ENCODE data around the gene IL1B. TPM values are rescaled to one million over a fixed set of nuclear protein-coding genes. Genes with fewer than 3 reads are reported as not detected.

IL1B gene
- total RNA-seq, 1 experiment from 2014 or later, result not detected

DNA sequence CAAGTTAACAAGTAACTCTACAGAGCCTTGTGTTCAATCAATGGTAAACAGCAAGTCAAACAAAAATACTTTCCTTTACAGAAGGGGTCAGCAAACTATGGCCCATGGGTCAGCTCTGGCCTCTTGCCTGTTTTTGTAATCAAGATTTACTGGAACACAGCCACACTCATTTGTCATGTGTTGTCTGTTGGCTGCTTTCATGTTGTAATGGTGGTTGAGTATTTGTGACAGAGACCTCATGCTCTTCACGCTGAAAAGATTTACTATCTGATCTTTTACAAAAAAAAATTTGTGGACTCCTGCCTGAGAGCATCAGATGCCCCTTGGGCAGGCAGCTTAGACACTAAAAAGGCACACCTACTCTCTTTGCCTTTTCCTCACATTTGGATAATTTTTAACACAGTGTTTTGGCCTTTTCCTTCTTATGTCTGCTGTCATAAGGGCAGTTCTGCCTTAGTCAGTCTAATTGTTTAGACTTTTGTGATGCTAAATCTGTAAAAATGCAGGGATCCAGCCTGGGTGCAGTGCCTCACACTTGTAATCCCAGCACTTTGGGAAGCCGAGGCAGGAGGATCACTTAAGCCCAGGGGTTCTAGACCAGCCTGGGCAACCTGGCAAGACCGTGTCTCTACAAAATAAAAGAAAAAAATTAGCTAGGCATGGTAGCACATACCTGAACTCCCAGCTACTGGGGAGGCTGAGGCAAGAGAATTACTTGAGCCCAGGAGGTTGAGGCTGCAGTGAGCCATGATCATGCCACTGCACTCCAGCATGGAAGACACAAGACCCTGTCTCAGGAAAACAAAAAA is 18.3 kb downstream of the IL1B start:
- in situ Hi-C loops (cut with HindIII; ENCODE audit: low pct_unique_long_range_greater_than_20kb, low sequenced_read_pairs), result no loop called here
- DNase-seq (ENCODE audit: low read depth, low spot score), result no peak
- CTCF ChIA-PET, result interaction anchor here (0.6 kb wide), 1 partner anchor 69 kb away, joined by 3 read pairs; no protein-coding TSS in a partner anchor

DNA sequence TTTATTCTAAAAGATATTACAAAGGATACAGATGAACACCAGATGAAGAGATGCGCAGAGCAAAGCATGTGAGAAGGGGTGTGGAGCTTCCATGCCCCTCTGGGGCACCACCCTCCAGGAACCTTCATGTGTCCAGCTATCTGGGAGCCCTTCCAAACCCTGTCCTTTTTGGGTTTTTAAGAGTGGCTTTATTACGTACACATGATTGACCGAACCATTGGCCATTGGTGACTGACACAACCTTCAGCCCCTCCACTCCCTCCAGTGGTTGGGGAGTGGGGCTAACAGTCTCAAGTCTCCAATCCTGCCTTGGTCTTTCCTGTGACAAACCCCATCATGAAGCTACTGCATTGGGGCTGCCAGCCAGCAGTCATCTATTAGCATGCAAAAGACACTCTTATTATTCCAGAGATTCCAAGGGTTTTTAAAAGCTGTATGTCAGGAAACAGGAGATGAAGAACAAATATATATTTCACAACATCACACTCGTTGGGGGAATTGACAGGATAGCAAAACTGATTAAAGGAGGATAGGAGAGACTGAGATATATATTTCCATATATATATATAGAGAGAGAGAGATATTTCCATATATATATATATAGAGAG is 19.4 kb downstream of the IL1B start:
- no peak overlapping the region for H3K27ac ChIP-seq (ENCODE audit: low read length)
- CTCF ChIA-PET, result interaction anchor here (0.6 kb wide), 1 partner anchor 68 kb away, joined by 3 read pairs; no protein-coding TSS in a partner anchor
- DNase-seq (ENCODE audit: low read depth, low spot score) (no peak), ATAC-seq (no peak)
- intact Hi-C loops (cut with micrococcal nuclease; ENCODE audit: unreplicated experiment) (no loop called here), in situ Hi-C loops (cut with HindIII; ENCODE audit: low pct_unique_long_range_greater_than_20kb, low sequenced_read_pairs) (no loop called here)
- no peaks in the 10 kb centered on the region for H3K4me1 ChIP-seq (ENCODE audit: control insufficient read depth, insufficient read depth, low read length)
- H3K4me3 ChIP-seq (ENCODE audit: low read depth in 2 of 2, low read length in 2 of 2), result no peak overlapping the region
- POLR2A ChIA-PET, result no interaction called here
- H3K27me3 ChIP-seq (ENCODE audit: control insufficient read depth, insufficient read depth, low read length), result no peaks in the 10 kb centered on the region
- H3K9me3 ChIP-seq (ENCODE audit: control insufficient read depth, insufficient read depth, low read depth, low read length), result no peaks in the 10 kb centered on the region
- BruUV-seq (replicated peaks), result no TSS peak
- TF ChIP-seq POLR2AphosphoS5 (IDR thresholded peaks at IDR 0.05; ENCODE audit: low read depth, low read length) (no peak), TCF7L2 (IDR thresholded peaks at IDR 0.05; ENCODE audit: low read depth, low read length) (no peak), SIN3A (IDR thresholded peaks at IDR 0.05; ENCODE audit: borderline replicate concordance, insufficient read depth, low read depth, low read length) (no peak)
- TF ChIP-seq, protein P1, sequence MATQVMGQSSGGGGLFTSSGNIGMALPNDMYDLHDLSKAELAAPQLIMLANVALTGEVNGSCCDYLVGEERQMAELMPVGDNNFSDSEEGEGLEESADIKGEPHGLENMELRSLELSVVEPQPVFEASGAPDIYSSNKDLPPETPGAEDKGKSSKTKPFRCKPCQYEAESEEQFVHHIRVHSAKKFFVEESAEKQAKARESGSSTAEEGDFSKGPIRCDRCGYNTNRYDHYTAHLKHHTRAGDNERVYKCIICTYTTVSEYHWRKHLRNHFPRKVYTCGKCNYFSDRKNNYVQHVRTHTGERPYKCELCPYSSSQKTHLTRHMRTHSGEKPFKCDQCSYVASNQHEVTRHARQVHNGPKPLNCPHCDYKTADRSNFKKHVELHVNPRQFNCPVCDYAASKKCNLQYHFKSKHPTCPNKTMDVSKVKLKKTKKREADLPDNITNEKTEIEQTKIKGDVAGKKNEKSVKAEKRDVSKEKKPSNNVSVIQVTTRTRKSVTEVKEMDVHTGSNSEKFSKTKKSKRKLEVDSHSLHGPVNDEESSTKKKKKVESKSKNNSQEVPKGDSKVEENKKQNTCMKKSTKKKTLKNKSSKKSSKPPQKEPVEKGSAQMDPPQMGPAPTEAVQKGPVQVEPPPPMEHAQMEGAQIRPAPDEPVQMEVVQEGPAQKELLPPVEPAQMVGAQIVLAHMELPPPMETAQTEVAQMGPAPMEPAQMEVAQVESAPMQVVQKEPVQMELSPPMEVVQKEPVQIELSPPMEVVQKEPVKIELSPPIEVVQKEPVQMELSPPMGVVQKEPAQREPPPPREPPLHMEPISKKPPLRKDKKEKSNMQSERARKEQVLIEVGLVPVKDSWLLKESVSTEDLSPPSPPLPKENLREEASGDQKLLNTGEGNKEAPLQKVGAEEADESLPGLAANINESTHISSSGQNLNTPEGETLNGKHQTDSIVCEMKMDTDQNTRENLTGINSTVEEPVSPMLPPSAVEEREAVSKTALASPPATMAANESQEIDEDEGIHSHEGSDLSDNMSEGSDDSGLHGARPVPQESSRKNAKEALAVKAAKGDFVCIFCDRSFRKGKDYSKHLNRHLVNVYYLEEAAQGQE (IDR thresholded peaks at IDR 0.05; ENCODE audit: insufficient read depth in 1 of 2, low read depth in 2 of 2, low read length in 1 of 2), result no peak
- TF ChIP-seq, protein P2, sequence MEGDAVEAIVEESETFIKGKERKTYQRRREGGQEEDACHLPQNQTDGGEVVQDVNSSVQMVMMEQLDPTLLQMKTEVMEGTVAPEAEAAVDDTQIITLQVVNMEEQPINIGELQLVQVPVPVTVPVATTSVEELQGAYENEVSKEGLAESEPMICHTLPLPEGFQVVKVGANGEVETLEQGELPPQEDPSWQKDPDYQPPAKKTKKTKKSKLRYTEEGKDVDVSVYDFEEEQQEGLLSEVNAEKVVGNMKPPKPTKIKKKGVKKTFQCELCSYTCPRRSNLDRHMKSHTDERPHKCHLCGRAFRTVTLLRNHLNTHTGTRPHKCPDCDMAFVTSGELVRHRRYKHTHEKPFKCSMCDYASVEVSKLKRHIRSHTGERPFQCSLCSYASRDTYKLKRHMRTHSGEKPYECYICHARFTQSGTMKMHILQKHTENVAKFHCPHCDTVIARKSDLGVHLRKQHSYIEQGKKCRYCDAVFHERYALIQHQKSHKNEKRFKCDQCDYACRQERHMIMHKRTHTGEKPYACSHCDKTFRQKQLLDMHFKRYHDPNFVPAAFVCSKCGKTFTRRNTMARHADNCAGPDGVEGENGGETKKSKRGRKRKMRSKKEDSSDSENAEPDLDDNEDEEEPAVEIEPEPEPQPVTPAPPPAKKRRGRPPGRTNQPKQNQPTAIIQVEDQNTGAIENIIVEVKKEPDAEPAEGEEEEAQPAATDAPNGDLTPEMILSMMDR (IDR thresholded peaks at IDR 0.05), result no peak
- H3K36me3 ChIP-seq (ENCODE audit: control insufficient read depth, insufficient read depth, low read length), result no peaks in the 10 kb centered on the region

More for the DNA sequence above, 18.3 kb downstream of the IL1B start:
- ATAC-seq, result no peak
- Histone ChIP-seq H3K27ac (ENCODE audit: low read length) (no peak overlapping the region), H3K36me3 (ENCODE audit: control insufficient read depth, insufficient read depth, low read length) (no peaks in the 10 kb centered on the region), H3K27me3 (ENCODE audit: control insufficient read depth, insufficient read depth, low read length) (no peaks in the 10 kb centered on the region), H3K4me3 (ENCODE audit: low read depth in 2 of 2, low read length in 2 of 2) (no peak overlapping the region), H3K4me1 (ENCODE audit: control insufficient read depth, insufficient read depth, low read length) (no peaks in the 10 kb centered on the region), H3K9me3 (ENCODE audit: control insufficient read depth, insufficient read depth, low read depth, low read length) (no peaks in the 10 kb centered on the region)
- TF ChIP-seq, protein P1 (IDR thresholded peaks at IDR 0.05; ENCODE audit: insufficient read depth in 1 of 2, low read depth in 2 of 2, low read length in 1 of 2), result no peak
- TF ChIP-seq POLR2AphosphoS5 (IDR thresholded peaks at IDR 0.05; ENCODE audit: low read depth, low read length) (no peak), TCF7L2 (IDR thresholded peaks at IDR 0.05; ENCODE audit: low read depth, low read length) (no peak), SIN3A (IDR thresholded peaks at IDR 0.05; ENCODE audit: borderline replicate concordance, insufficient read depth, low read depth, low read length) (no peak)
- TF ChIP-seq, protein P2 (IDR thresholded peaks at IDR 0.05), result no peak
- intact Hi-C loops (cut with micrococcal nuclease; ENCODE audit: unreplicated experiment), result no loop called here
- no TSS peak for BruUV-seq (replicated peaks)
- POLR2A ChIA-PET, result interaction anchor here (0.6 kb wide), 1 partner anchor 151 kb away, joined by 3 read pairs; no protein-coding TSS in a partner anchor
